HL-60 (cell line): ENCODE results near the gene FAM120A.

ENCODE experiments used
- DNase-seq, 2 experiments: peaks; one replicate each; pipeline ENCODE4 v3.0.0-alpha.2; 2010 to 2020; ENCODE audit warnings: low read depth in 1 of 2, low spot score in 1 of 2
- H3K27ac ChIP-seq: fragments of 250-450 bp; sonication (Bioruptor Pico); replicated peaks from 2 replicates; pipeline ENCODE4 v1.5.1; 2020; ENCODE audit warnings: mild to moderate bottlenecking, moderate library complexity
- H3K27me3 ChIP-seq: fragments of 250-450 bp; sonication (Bioruptor Pico); 2 replicates; pipeline ENCODE4 v1.5.1; 2021; ENCODE audit warnings: mild to moderate bottlenecking, moderate library complexity; ENCODE audit not compliant: insufficient read depth, poor library complexity, severe bottlenecking
- H3K4me3 ChIP-seq: replicated peaks from 2 replicates; pipeline ENCODE4 v1.5.1; 2011; ENCODE audit warnings: mild to moderate bottlenecking, control low read depth, low read length; ENCODE audit not compliant: insufficient read depth
- CTCF ChIP-seq: IDR thresholded peaks from one replicate; pipeline ENCODE4 v1.5.1; 2011; ENCODE audit warnings: low read length, control low read depth, inconsistent platforms; ENCODE audit not compliant: insufficient read depth
- GABPA ChIP-seq: IDR thresholded peaks from 2 replicates; pipeline ENCODE4 v1.6.1; 2012; ENCODE audit warnings: low read depth
- POLR2AphosphoS5 ChIP-seq: IDR thresholded peaks from 2 replicates; pipeline ENCODE4 v1.6.1; 2012; ENCODE audit warnings: low read depth
- REST ChIP-seq: IDR thresholded peaks from 2 replicates; pipeline ENCODE4 v1.6.1; 2012; ENCODE audit warnings: low read depth; ENCODE audit not compliant: insufficient replicate concordance
- SPI1 ChIP-seq: IDR thresholded peaks from 2 replicates; pipeline ENCODE4 v1.6.1; 2012; ENCODE audit warnings: low read depth, mild to moderate bottlenecking, borderline replicate concordance

FAM120A gene

GRCh38 chr9:93577078-93577974 lies 125.8 kb downstream of the FAM120A start:
- peak overlapping the region; percentile 57 for H3K4me3 ChIP-seq
- peak overlapping the region; percentile 61 for H3K27ac ChIP-seq
- no peaks in the 10 kb centered on the region for H3K27me3 ChIP-seq
- TF ChIP-seq CTCF (no peak), REST (no peak), GABPA (no peak), POLR2AphosphoS5 (no peak), SPI1 (no peak)
- DNase-seq: no peak

GRCh38 chr9:93577975-93578682 lies 126.6 kb downstream of the FAM120A start:
- Histone ChIP-seq H3K27ac (no peak overlapping the region), H3K4me3 (peak overlapping the region; percentile 57)
- TF ChIP-seq CTCF (no peak), SPI1 (no peak), GABPA (no peak), POLR2AphosphoS5 (no peak), REST (no peak)

GRCh38 chr9:93578844-93579243 lies 127.4 kb downstream of the FAM120A start:
- TF ChIP-seq SPI1: no peak
- no peak for TF ChIP-seq REST
- TF ChIP-seq CTCF: no peak
- TF ChIP-seq POLR2AphosphoS5: no peak
- no peak for TF ChIP-seq GABPA
- no peak for DNase-seq
- H3K27me3 ChIP-seq: no peaks in the 10 kb centered on the region
- H3K27ac ChIP-seq: no peak overlapping the region
- no peak overlapping the region for H3K4me3 ChIP-seq

More at GRCh38 chr9:93577975-93578682, 126.6 kb downstream of the FAM120A start:
- no peak for DNase-seq
- no peaks in the 10 kb centered on the region for H3K27me3 ChIP-seq
